IPS DF 4.7 (cell line): ENCODE measurements around the gene SERINC5.
"Not testable (repeated sequence)": the region's sequence is repeated elsewhere in the genome, so short reads cannot be mapped to it uniquely, and the experiment has no call there.

Experiments used
- DNase-seq: peaks from one replicate; pipeline ENCODE4 v3.0.0-alpha.2; 2013; ENCODE audit warnings: low spot score; ENCODE audit errors: extremely low read depth

SERINC5 gene

DNA sequence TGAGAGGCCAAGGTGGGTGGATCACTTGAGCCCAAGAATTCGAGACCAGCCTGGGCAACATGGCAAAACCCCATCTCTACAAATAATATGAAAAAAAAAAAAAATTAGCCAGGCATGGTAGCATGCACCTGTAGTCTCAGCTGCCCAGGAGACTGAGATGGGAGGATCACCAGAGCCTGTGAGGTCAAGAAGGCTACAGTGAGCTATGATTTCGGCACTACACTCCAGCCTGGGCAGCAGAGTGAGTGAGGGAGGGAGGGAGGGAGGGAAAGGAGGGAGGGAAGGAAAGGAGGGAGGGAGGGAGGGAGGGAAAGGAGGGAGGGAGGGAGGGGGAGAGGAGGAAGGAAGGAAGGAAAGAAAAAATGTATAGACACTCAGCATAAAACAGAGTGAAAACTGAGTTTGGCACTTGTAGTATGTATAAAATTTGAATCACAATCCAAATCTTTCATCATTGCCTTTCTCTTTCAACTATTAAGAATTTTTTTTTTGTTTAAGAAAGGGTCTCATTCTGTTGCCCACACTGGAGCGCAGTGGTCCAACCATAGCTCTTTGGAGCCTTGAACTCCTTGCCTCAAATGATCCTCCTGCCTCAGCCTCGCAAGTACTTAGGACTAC, 27.8 kb downstream of the SERINC5 start:
- DNase-seq, result no peak

DNA sequence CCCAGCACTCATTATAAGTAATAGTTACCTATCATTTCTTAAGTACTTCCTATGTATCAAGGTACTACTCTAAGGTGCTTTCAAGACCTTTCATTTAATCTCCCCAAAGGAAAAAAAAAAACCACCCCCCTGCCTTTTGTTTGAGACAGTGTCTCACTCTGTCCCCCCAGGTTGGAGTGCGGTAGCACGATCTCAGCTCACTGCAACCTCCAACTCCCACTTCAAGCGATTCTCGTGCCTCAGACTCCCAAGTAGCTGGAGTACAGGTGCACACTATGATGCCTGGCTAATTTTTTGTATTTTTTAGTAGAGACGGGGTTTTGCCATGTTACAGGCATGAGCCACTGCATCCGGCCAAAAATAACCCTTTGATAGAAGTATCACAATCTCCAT, 29.9 kb downstream of the SERINC5 start:
- no peak for DNase-seq

DNA sequence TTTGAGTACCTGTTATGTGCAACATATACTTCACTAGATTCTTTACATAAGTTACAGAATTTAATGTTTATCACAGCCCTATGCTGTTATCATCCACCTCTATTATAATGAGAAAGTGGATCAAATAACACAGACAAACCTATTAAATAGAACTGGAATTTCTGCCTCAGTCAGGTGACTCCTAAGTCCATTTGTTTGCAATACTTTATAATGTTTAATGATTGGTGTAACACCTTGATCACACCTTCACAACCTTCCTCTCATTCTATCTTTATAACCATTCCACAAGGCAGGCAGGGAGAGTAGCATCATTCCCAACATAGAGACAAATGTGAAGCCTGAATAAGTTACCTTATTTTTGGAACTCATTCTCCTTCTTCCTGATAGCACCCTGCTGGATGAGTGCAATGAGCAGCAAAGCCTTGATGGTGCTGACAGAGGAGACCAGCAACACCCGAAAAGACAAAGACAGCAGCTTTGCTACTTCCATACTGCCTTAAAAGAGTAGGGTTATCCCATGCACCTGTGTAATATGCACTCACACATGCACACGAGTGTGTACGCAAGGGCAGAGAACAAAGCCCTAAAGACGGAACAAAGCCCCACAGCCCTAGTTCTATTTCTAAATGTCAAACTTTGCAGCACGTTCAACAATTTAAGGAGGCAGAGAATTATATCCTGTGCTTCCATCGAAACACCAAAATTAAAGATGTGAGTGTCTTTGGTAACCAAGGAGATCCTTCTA, 30.5 kb downstream of the SERINC5 start:
- no peak for DNase-seq

GRCh38 chr5:80223561-80223960, 32.3 kb downstream of the SERINC5 start:
- no peak for DNase-seq

- DNase-seq, result no peak
Measured at GRCh38 chr5:80220245-80220897, 35.5 kb downstream of the SERINC5 start.

DNA sequence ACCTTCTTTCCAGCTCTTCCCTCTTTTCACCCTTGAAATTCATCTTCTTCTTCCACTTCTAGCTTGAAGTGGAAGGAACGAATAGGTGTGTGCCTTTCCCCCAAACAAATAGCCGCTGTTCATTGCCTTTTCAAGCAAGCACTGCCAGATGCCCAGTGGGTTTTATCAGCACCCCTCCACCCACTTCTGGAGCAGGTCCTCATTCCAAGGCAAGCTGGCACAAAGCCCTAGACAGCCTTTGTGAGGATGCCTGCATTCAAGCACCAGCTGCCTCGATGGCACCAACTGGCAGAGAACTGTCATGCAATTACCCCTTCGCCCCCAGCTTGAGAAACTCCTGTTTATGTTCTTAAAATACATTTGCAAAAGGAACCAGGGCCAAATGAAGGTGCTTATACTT, 36.5 kb downstream of the SERINC5 start:
- no peak for DNase-seq

GRCh38 chr5:80217667-80218066, 38.2 kb downstream of the SERINC5 start:
- DNase-seq, result no peak

GRCh38 chr5:80216753-80217596, 38.9 kb downstream of the SERINC5 start:
- no peak for DNase-seq

DNA sequence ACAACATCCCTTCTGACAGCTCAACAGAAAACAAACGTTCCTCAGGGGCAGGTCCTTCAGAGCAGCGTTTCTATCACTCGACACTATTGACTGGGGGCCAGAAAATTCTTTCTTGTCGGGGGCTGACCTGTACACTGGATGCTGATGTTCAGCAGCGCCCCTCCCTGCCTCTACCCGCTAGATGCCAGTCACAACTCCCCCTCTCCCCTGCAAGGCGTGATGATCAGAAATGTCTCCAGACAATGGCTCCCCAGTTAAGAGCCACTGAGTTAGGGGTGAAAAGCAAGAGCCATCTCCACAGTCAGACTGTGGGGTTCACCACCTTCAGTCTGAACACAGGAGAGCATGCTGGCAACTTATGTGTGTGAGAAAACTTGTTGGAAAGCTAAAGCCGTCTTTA, 39.8 kb downstream of the SERINC5 start:
- DNase-seq, result no peak

DNA sequence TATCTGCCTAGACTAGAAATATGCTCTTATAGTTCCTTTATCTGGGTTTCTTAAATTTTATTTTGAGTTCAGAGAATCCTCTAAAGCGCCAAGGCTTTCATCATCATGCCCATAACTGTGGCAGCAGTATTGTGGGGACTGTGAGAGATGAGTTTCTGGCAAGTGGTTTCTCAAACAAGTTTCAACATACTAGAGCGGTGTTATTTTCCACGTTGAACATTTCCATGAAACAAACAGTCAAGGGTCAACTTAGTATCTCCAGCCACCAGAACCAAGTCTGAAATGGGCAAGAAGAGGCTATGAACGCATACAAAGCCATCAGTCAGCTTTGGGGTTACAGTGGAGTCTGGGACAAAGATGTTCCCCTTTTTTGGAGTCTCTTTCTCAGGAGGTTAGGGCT, 40.3 kb downstream of the SERINC5 start:
- DNase-seq, result no peak

DNA sequence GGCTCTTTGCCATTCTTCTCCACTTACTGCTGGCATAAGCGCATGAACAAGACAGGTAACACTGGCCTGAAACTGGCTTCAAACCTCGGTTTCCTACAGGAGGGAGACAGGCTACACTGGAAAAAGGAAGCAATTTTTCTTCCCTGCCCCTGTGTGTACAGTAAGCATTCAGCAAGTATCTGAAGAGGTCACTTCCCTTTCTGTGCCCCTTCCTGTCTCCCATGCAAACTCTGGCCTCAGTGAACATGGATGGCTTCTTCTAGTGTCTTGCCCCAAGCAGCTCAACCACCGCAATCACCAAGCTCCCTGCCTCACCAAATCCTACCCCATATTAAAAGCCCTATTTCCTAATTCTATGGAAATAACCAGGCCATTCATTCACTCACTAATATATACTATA, 42.4 kb downstream of the SERINC5 start:
- DNase-seq, result no peak

- no peak for DNase-seq
Measured at GRCh38 chr5:80212171-80212667, 43.6 kb downstream of the SERINC5 start.

DNA sequence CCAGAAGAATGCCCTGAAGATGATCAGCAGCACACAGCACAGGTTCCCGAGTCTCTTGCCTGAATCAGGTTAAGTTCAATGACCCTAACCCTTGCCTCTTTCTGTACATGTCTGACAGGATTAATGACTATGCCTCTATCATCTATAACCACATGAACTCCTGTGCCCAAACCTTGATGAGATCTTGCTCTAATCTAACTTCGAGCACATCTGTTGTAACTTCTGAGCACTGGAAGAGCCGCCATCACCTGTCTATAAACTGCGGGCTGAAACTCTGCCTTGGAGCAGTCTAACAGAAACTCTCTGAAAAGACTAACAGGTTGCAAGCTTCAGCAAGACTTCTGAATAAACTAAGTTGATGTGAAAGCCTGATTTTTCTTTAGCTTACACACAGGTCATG, 44.5 kb downstream of the SERINC5 start:
- no peak for DNase-seq

DNA sequence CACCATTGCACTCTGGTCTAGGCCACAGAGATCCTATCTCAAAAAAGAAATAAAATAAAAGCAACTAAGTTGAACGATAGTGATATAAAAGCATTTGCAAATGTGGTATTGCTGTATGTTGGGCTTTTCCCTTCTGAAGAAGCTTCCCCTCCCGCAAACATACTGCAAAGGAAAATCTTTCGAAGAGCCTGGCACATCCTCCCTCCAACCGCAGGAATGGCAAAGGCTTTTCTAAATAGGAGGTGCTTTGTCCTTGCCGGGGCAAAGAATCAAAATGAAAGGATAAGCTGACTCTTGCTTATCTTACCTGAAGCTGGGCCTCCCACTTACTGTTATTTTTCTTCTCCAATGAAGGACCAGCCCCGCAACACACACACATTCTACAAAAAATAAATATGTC, 45.8 kb downstream of the SERINC5 start:
- DNase-seq, result no peak

DNA sequence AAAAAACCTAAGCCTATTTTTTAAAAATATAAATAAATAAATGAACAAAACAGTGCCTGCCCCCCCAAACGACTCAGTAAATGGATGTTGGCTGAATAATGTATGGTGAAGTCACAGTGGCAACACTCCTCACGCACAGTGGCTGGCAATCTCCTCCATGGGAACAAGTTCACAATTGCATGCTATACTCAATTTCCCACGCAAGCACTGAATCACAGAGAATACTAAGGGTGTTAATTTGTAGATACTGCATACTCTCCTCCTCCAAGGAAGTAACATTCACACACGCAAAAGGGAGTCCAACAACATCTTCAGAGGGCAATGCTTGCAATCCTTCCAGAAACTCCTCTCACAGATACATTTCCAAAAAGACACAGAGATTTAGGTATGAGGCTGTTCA, 47.5 kb downstream of the SERINC5 start:
- no peak for DNase-seq

DNA sequence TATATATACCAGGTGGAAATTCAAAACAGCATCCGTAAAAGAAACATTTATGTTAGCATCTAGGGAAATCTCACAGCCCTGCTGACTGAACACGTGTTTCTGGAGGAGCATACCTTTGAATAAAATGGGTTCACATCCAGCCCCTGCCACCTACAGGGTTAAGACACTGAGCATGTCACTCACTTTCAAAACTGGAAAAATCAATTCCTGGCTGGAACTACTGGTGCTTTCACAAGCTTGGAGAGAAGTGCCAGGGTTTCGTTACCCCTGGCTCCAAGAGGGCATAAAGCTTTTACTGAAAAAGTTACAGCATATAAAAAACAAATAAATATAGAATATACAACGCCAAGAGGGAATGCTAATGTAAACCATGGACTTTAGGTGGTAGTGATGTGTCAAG, 48.0 kb downstream of the SERINC5 start:
- DNase-seq, result no peak

- no peak for DNase-seq
Measured at GRCh38 chr5:80206282-80206681, 49.6 kb downstream of the SERINC5 start.

- no peak for DNase-seq
Measured at GRCh38 chr5:80205846-80206245, 50.0 kb downstream of the SERINC5 start.

GRCh38 chr5:80204808-80205614, 50.8 kb downstream of the SERINC5 start:
- DNase-seq, result no peak

DNA sequence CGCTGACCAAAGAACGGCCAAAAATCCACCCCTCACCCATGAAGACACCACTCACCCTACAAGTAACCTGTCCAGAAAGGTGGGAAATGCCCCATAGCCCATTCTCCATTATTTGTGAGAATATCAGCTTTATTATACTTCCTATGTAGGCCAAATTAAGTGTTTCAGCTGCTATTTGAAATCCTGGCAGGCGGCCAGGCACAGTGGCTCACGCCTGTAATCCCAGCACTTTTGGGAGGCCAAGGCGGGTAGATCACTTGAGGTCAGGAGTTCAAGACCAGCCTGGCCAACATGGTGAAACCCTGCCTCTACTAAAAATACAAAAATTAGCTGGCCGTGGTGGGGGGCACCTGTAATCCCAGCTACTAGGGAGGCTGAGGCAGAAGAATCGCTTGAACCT, 54.1 kb downstream of the SERINC5 start:
- not testable (repeated sequence) for DNase-seq

GRCh38 chr5:80198920-80199319, 56.9 kb downstream of the SERINC5 start:
- no peak for DNase-seq
